ENCODE data around the gene RPTOR. TPM values are rescaled to one million over a fixed set of nuclear protein-coding genes. Genes with fewer than 3 reads are reported as not detected.

The RPTOR gene
- total RNA-seq, 1 experiment from 2014 or later, result 25.1 TPM

DNA sequence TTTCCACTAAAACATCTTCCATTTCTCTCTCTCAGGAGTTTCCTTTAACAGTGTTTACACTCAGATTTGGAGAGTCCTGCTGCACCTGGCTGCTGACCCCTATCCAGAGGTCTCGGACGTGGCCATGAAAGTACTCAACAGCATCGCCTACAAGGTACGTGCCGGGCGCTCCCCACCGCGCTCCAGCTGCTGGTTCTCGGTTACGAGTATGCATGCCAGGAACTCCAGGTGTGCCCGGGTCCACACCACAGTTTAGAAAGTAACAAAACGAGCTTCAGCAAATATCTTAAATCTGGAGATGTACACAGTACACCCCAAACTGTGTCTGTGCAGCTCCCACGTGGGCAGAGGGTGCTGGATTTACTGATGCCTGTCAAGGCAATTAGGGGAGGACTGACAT is 364.1 kb downstream of the RPTOR start:
- Mint-ChIP-seq H3K27me3 (ENCODE audit: low read depth) (peaks cover 2% of the 10 kb centered on the region), H3K4me1 (peaks cover 3% of the 10 kb centered on the region in 2 experiments; a peak in 3 of 4 replicates), H3K27ac (no peak overlapping the region; a peak in 1 of 7 replicates), H3K36me3 (ENCODE audit: insufficient read depth in 1 of 3, low read depth in 3 of 3) (peaks cover 13 to 28% (median 17%) of the 10 kb centered on the region in 3 experiments), H3K9me3 (peaks cover 2 to 3% of the 10 kb centered on the region in 2 experiments), H3K4me3 (no peak overlapping the region)
- DNase-seq, result no peak
- H4K91ac ChIP-seq (ENCODE audit: insufficient read length, low read depth, low read length), result no peak overlapping the region
- H2AK5ac ChIP-seq (ENCODE audit: insufficient read length, low read length), result no peak overlapping the region
- H3K4me1 ChIP-seq (ENCODE audit: insufficient read depth, low read length), result no peaks in the 10 kb centered on the region
- no peak overlapping the region for H3T11ph ChIP-seq (ENCODE audit: low read length)
- H3K4ac ChIP-seq (ENCODE audit: low read depth, low read length), result no peak overlapping the region
- no peak overlapping the region for H2BK15ac ChIP-seq (ENCODE audit: low read depth, low read length)
- H3K27ac ChIP-seq (ENCODE audit: insufficient read length, low read depth, low read length), result no peak overlapping the region
- no peak overlapping the region for H4K8ac ChIP-seq (replicated peaks; ENCODE audit: insufficient read length, low read depth, low read length)
- H3K14ac ChIP-seq (ENCODE audit: insufficient read depth, low read length), result no peak overlapping the region
- no peak overlapping the region for H3K9ac ChIP-seq (ENCODE audit: extremely low read depth, insufficient read length, low read length)
- no peak overlapping the region for H3K56ac ChIP-seq (ENCODE audit: insufficient read length, low read depth, low read length)
- no peaks in the 10 kb centered on the region for H3K9me3 ChIP-seq (ENCODE audit: control insufficient read depth, low read depth, low read length)
- H3K27me3 ChIP-seq (ENCODE audit: insufficient read depth, low read length), result no peaks in the 10 kb centered on the region
- no peak overlapping the region for H2BK120ac ChIP-seq (ENCODE audit: low read depth, low read length, poor library complexity, severe bottlenecking)
- H2BK12ac ChIP-seq (ENCODE audit: insufficient read length, low read depth, low read length), result no peak overlapping the region
- no peaks in the 10 kb centered on the region for H3K23me2 ChIP-seq (ENCODE audit: insufficient read length, low read depth, low read length, poor library complexity, severe bottlenecking)
- no CpG with 5 or more reads among the region's 13 CpGs for whole genome bisulfite sequencing (ENCODE audit: extremely low coverage, insufficient read length, low lambda C conversion rate)
- H4K20me1 ChIP-seq (ENCODE audit: control insufficient read depth, insufficient read depth, insufficient read length), result peaks cover 2% of the 10 kb centered on the region
- H3K18ac ChIP-seq (ENCODE audit: insufficient read length, low read depth, low read length), result no peak overlapping the region
- no peak overlapping the region for H2BK20ac ChIP-seq (ENCODE audit: low read depth, low read length, poor library complexity, severe bottlenecking)
- no peak overlapping the region for H3K4me2 ChIP-seq (ENCODE audit: insufficient read depth, insufficient read length, low read length)
- no peak overlapping the region for H2AFZ ChIP-seq (ENCODE audit: low read length)
- H3K79me2 ChIP-seq (ENCODE audit: insufficient read depth, low read length), result no peaks in the 10 kb centered on the region
- H4K5ac ChIP-seq (ENCODE audit: insufficient read length, low read depth, low read length), result no peak overlapping the region
- no peak overlapping the region for H2BK5ac ChIP-seq (ENCODE audit: insufficient read length, low read length)
- TF ChIP-seq, protein P1, sequence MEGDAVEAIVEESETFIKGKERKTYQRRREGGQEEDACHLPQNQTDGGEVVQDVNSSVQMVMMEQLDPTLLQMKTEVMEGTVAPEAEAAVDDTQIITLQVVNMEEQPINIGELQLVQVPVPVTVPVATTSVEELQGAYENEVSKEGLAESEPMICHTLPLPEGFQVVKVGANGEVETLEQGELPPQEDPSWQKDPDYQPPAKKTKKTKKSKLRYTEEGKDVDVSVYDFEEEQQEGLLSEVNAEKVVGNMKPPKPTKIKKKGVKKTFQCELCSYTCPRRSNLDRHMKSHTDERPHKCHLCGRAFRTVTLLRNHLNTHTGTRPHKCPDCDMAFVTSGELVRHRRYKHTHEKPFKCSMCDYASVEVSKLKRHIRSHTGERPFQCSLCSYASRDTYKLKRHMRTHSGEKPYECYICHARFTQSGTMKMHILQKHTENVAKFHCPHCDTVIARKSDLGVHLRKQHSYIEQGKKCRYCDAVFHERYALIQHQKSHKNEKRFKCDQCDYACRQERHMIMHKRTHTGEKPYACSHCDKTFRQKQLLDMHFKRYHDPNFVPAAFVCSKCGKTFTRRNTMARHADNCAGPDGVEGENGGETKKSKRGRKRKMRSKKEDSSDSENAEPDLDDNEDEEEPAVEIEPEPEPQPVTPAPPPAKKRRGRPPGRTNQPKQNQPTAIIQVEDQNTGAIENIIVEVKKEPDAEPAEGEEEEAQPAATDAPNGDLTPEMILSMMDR (conservative IDR thresholded peaks at IDR 0.05), result no peak
- no peak overlapping the region for H3K23ac ChIP-seq (ENCODE audit: insufficient read length, low read depth, low read length)
- no peaks in the 10 kb centered on the region for H3K79me1 ChIP-seq (ENCODE audit: insufficient read depth, low read depth, low read length, poor library complexity, severe bottlenecking)

Measured in H9 (cell line).